Esophagus squamous epithelium (tissue), 5 donors: Measurements from ENCODE around the gene DDX23. TPM values are rescaled to one million over a fixed set of nuclear protein-coding genes. Genes with fewer than 3 reads are reported as not detected.

Experiments
- DNase-seq: peaks from one replicate; lab custom pipeline; 2025; lab: John Stamatoyannopoulos, UW
- H3K27ac ChIP-seq, 4 donors: fragments of 200-600 bp; sonication (generic); one replicate each; pipeline ENCODE4 v1.5.1; 2016 to 2019; ENCODE audit warnings: mild to moderate bottlenecking in 1 of 4
- H3K27me3 ChIP-seq, 4 donors: fragments of 200-600 bp; sonication (generic); 1 replicate in 3 of 4; 2 replicates in 1 of 4; pipeline versions ENCODE4 v1.5.1 to v1.6.0; 2017 to 2021; ENCODE audit warnings: antibody characterized with exemption in 1 of 4
- H3K36me3 ChIP-seq, 3 donors: fragments of 200-600 bp; sonication (generic); one replicate each; pipeline ENCODE4 v1.5.1; 2016 to 2019
- H3K4me1 ChIP-seq, 3 donors: fragments of 200-600 bp; sonication (generic); one replicate each; pipeline ENCODE4 v1.5.1; 2017 to 2019
- H3K4me3 ChIP-seq, 4 donors: fragments of 200-600 bp; sonication (generic); 1 replicate in 3 of 4; 2 replicates in 1 of 4; pipeline ENCODE4 v1.5.1; 2016 to 2019; ENCODE audit warnings: mild to moderate bottlenecking in 2 of 4, moderate library complexity in 1 of 4
- H3K9me3 ChIP-seq, 3 donors: fragments of 200-600 bp; sonication (generic); one replicate each; pipeline ENCODE4 v1.5.1; 2016 to 2019
- POLR2A ChIP-seq, 4 donors: fragments of 450-650 bp; IDR thresholded peaks; one replicate each; pipeline ENCODE4 v1.6.1; 2017; ENCODE audit warnings: antibody characterized with exemption in 4 of 4, mild to moderate bottlenecking in 4 of 4, moderate library complexity in 3 of 4
- WGBS, 2 donors: methylation state at CpG; one replicate each; pipeline ENCODE4 v1.1.5; 2018; 5-methylcytosine and 5-hydroxymethylcytosine counted together
- intact Hi-C: fragments of 100-400 bp; cut with DNase I; formaldehyde crosslinking; loops from one replicate; pipeline ENCODE4 v1.15.0; 2022
- total RNA-seq, 4 donors: library from RNA; depleted of rRNA; stranded (reverse); fragments of >200 nt; gene quantifications; one replicate each; pipeline ENCODE4 v1.1.0, GENCODE V29; 2016
- TF ChIP-seq, protein P1 (sequence below), 6 experiments: fragments of 450-650 bp in 4 of 6; fragments of 200-600 bp in 2 of 6; sonication (generic) in 2 of 6; IDR thresholded peaks; one replicate each; pipeline ENCODE4 v1.5.1; 2016 to 2019; ENCODE audit warnings: antibody characterized with exemption in 6 of 6, mild to moderate bottlenecking in 4 of 6, moderate library complexity in 4 of 6
- donor health status: DM: yes; HTN: yes; CAD: no.

DDX23 gene
- total RNA-seq, 4 donors from 2014 or later: 46.0 to 71.5 (median 56.7) TPM

- 79 to 84% methylated on average over 7 of the region's 11 CpGs for WGBS, 2 donors
- no peaks in the 10 kb centered on the region for H3K9me3 ChIP-seq
- H3K27ac ChIP-seq: no peak overlapping the region
- no peaks in the 10 kb centered on the region for H3K27me3 ChIP-seq
- intact Hi-C loops: no loop called here
- no peak overlapping the region for H3K4me3 ChIP-seq
- DNase-seq: no peak
- TF ChIP-seq, protein P1, sequence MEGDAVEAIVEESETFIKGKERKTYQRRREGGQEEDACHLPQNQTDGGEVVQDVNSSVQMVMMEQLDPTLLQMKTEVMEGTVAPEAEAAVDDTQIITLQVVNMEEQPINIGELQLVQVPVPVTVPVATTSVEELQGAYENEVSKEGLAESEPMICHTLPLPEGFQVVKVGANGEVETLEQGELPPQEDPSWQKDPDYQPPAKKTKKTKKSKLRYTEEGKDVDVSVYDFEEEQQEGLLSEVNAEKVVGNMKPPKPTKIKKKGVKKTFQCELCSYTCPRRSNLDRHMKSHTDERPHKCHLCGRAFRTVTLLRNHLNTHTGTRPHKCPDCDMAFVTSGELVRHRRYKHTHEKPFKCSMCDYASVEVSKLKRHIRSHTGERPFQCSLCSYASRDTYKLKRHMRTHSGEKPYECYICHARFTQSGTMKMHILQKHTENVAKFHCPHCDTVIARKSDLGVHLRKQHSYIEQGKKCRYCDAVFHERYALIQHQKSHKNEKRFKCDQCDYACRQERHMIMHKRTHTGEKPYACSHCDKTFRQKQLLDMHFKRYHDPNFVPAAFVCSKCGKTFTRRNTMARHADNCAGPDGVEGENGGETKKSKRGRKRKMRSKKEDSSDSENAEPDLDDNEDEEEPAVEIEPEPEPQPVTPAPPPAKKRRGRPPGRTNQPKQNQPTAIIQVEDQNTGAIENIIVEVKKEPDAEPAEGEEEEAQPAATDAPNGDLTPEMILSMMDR (IDR thresholded peaks at IDR 0.05): no peak
- no peak for TF ChIP-seq POLR2A (IDR thresholded peaks at IDR 0.05)
- peaks cover 4 to 55% (median 9%) of the 10 kb centered on the region in 3 donors for H3K36me3 ChIP-seq
- H3K4me1 ChIP-seq: peaks cover 0 to 18% (median 5%) of the 10 kb centered on the region in 3 donors
Measured at GRCh38 chr12:48823281-48823680, 28.7 kb downstream of the DDX23 start.

DNA sequence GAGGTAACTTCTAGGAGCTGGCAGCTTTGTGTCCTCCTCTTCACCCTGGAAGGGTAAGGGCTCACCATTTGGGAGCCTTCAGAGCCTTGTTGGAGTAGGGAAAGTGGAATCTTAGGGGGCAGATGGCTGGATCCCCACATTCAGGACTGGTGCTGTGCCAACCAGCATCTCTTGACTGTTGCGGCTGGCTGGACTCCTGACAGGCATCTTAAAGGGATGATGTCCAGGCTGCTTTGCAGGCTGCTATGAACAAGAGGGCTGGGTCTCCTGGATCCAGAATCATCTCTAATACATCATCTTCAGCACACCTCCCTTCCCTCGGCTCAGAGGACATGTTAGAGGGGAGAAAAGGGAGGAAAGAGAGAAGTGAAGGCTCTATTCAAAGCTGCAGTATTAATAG lies 29.3 kb downstream of the DDX23 start:
- H3K9me3 ChIP-seq: no peaks in the 10 kb centered on the region
- TF ChIP-seq POLR2A (IDR thresholded peaks at IDR 0.05): no peak
- TF ChIP-seq, protein P1 (IDR thresholded peaks at IDR 0.05): no peak
- H3K4me3 ChIP-seq: no peak overlapping the region
- H3K27me3 ChIP-seq: no peaks in the 10 kb centered on the region
- DNase-seq: no peak
- 58 to 70% methylated on average over 1 to 2 of the region's 2 CpGs for WGBS, 2 donors
- H3K27ac ChIP-seq: no peak overlapping the region
- intact Hi-C loops: no loop called here
- peaks cover 4 to 23% (median 9%) of the 10 kb centered on the region in 3 donors for H3K4me1 ChIP-seq
- peaks cover under 1 to 49% (median 4%) of the 10 kb centered on the region in 3 donors for H3K36me3 ChIP-seq

DNA sequence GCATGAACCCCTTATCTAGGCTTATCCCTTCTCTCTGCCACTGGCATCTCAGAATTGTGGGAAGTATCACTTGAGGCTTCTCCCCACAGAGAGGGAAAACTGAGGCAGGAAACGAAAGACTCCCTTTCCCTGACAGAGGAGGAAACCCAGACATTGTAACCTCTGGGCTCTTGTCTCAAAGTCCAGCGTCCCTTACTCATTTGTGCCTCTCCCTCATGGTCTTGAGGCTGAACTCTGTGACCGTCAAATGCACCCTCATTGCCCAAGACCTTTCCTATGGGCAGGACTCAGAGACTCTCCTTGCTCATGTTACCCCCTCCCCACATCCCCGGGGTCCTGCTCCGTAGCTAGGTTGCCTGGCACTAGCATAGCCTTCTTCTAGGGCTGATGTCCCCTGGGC lies 29.8 kb downstream of the DDX23 start:
- no peak for DNase-seq
- H3K27ac ChIP-seq: no peak overlapping the region
- H3K4me3 ChIP-seq: no peak overlapping the region
- peaks cover 9 to 29% (median 14%) of the 10 kb centered on the region in 3 donors for H3K4me1 ChIP-seq
- 82 to 87% methylated on average over 4 of the region's 5 CpGs for WGBS, 2 donors
- no peaks in the 10 kb centered on the region for H3K9me3 ChIP-seq
- peaks cover 0 to 44% (median 4%) of the 10 kb centered on the region in 3 donors for H3K36me3 ChIP-seq
- intact Hi-C loops: no loop called here
- TF ChIP-seq POLR2A (IDR thresholded peaks at IDR 0.05): no peak
- TF ChIP-seq, protein P1 (IDR thresholded peaks at IDR 0.05): no peak
- no peaks in the 10 kb centered on the region for H3K27me3 ChIP-seq

GRCh38 chr12:48819986-48820725 lies 31.8 kb downstream of the DDX23 start:
- peaks cover 0 to 24% (median 4%) of the 10 kb centered on the region in 3 donors for H3K36me3 ChIP-seq
- no peaks in the 10 kb centered on the region for H3K27me3 ChIP-seq
- intact Hi-C loops: no loop called here
- peaks cover 25 to 47% (median 26%) of the 10 kb centered on the region in 3 donors for H3K4me1 ChIP-seq
- H3K4me3 ChIP-seq: no peak overlapping the region
- H3K27ac ChIP-seq: no peak overlapping the region
- no peak for DNase-seq
- H3K9me3 ChIP-seq: no peaks in the 10 kb centered on the region
- no peak for TF ChIP-seq POLR2A (IDR thresholded peaks at IDR 0.05)
- TF ChIP-seq, protein P1 (IDR thresholded peaks at IDR 0.05): no peak
- 89 to 100% methylated on average over 1 to 3 of the region's 5 CpGs for WGBS, 2 donors

DNA sequence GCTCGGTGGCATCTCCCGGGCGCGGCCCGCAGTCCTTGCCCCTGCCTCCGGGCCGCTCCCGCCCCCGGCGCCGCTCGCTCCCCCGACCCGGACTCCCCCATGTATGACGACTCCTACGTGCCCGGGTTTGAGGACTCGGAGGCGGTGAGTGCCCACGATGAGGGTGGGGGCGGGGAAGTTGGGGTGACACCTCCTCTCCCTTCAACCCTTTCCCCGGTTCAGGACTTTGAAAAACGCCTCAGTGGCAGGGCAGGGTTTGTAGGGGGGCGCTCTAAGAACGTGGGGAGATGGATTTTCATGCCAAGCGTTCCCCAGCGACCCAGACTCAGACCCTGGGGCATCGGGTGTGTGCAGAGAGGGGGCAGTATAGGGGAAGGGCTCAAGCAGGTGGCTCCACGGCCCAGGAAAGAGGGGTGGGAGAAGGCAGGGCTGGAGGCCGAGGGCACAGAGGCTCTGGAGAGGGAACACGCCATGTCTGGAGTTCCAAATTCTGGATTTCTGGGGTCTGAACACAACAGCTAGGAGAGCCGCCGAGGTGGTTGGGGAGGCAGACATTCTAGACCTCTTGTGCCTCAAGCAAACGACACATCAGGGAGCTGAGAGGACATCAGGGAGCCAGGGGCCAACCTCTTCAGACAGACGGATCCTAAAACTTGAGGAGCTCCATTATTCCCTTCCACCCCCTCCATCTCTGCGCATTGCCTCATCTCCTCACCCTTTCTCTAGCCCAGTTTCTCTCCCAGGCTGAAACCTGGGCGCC lies 33.0 kb downstream of the DDX23 start:
- DNase-seq: no peak
- WGBS, 2 donors: 50 to 55% methylated on average over 13 of the region's 37 CpGs
- Histone ChIP-seq H3K4me1 (peaks cover 25 to 54% (median 29%) of the 10 kb centered on the region in 3 donors), H3K27ac (peak overlapping the region; percentile 55 to 74 (median 60)), H3K4me3 (peak overlapping the region; percentile 68 to 82 (median 79)), H3K36me3 (peaks cover 0 to 12% (median under 1%) of the 10 kb centered on the region in 3 donors), H3K27me3 (no peaks in the 10 kb centered on the region), H3K9me3 (no peaks in the 10 kb centered on the region)
- TF ChIP-seq, protein P1 (IDR thresholded peaks at IDR 0.05): peak in 1 of 6 experiments; percentile 31
- no peak for TF ChIP-seq POLR2A (IDR thresholded peaks at IDR 0.05)
- intact Hi-C loops: no loop called here
